Trophoblast cell (in vitro differentiated cells and primary cell): ENCODE measurements around the gene QRFP.

ENCODE experiments used
- DNase-seq, 2 donors: peaks; one replicate each; pipeline ENCODE4 v3.0.0-alpha.2; 2016
- H2AFZ ChIP-seq: 2 replicates; pipeline ENCODE4 v1.6.1; 2013; ENCODE audit warnings: low read length, moderate library complexity, mild to moderate bottlenecking; ENCODE audit not compliant: insufficient read depth, poor library complexity
- H2AK5ac ChIP-seq: 2 replicates; pipeline ENCODE4 v1.6.1; 2013; ENCODE audit warnings: mild to moderate bottlenecking, low read length
- H2BK120ac ChIP-seq: 2 replicates; pipeline ENCODE4 v1.6.1; 2013; ENCODE audit warnings: low read length, mild to moderate bottlenecking, moderate library complexity; ENCODE audit not compliant: insufficient read depth, poor library complexity
- H2BK12ac ChIP-seq: 2 replicates; pipeline ENCODE4 v1.6.1; 2013; ENCODE audit warnings: mild to moderate bottlenecking, low read length, moderate library complexity
- H2BK5ac ChIP-seq: 2 replicates; pipeline ENCODE4 v1.6.1; 2013; ENCODE audit warnings: low read length, low read depth, moderate library complexity, mild to moderate bottlenecking; ENCODE audit not compliant: poor library complexity
- H3K14ac ChIP-seq: 2 replicates; pipeline ENCODE4 v1.6.1; 2013; ENCODE audit warnings: mild to moderate bottlenecking, low read length
- H3K18ac ChIP-seq: 2 replicates; pipeline ENCODE4 v1.6.1; 2013; ENCODE audit warnings: mild to moderate bottlenecking, low read length
- H3K23ac ChIP-seq: 2 replicates; pipeline ENCODE4 v1.6.1; 2013; ENCODE audit warnings: low read length
- H3K27ac ChIP-seq: 2 replicates; pipeline ENCODE4 v1.5.1; 2013; ENCODE audit warnings: low read depth, mild to moderate bottlenecking, inconsistent platforms, low read length, moderate library complexity
- H3K27me3 ChIP-seq: 2 replicates; pipeline ENCODE4 v1.6.1; 2013; ENCODE audit warnings: inconsistent platforms, mild to moderate bottlenecking, low read length, moderate library complexity; ENCODE audit not compliant: insufficient read depth
- H3K36me3 ChIP-seq, 2 experiments: 1 replicate in 1 of 2; 2 replicates in 1 of 2; pipeline ENCODE4 v1.6.1; 2013; ENCODE audit warnings: low read length in 2 of 2, mild to moderate bottlenecking in 2 of 2, moderate library complexity in 1 of 2; ENCODE audit not compliant: insufficient read depth in 2 of 2, control insufficient read depth in 1 of 2
- H3K4ac ChIP-seq: 2 replicates; pipeline ENCODE4 v1.6.1; 2013; ENCODE audit warnings: low read depth, mild to moderate bottlenecking, low read length, moderate library complexity
- H3K4me1 ChIP-seq, 2 experiments: 1 replicate in 1 of 2; 2 replicates in 1 of 2; pipeline ENCODE4 v1.6.1; 2013; ENCODE audit warnings: low read length in 2 of 2, mild to moderate bottlenecking in 2 of 2, moderate library complexity in 1 of 2; ENCODE audit not compliant: insufficient read depth in 2 of 2, control insufficient read depth in 1 of 2
- H3K4me2 ChIP-seq: 2 replicates; pipeline ENCODE4 v1.6.1; 2013; ENCODE audit warnings: inconsistent platforms, mild to moderate bottlenecking, low read length, moderate library complexity
- H3K4me3 ChIP-seq: 2 replicates; pipeline ENCODE4 v1.5.1; 2013; ENCODE audit warnings: mild to moderate bottlenecking, low read depth, low read length, inconsistent platforms
- H3K79me1 ChIP-seq: one replicate; pipeline ENCODE4 v1.6.1; 2013; ENCODE audit warnings: low read length
- H3K79me2 ChIP-seq: 2 replicates; pipeline ENCODE4 v1.6.1; 2013; ENCODE audit warnings: low read length, mild to moderate bottlenecking; ENCODE audit not compliant: control insufficient read depth, insufficient read depth, poor library complexity
- H3K9ac ChIP-seq: 2 replicates; pipeline ENCODE4 v1.6.1; 2013; ENCODE audit warnings: mild to moderate bottlenecking, low read length
- H3K9me3 ChIP-seq: 2 replicates; pipeline ENCODE4 v1.6.1; 2013; ENCODE audit warnings: low read depth, mild to moderate bottlenecking, control low read depth, inconsistent platforms, low read length; ENCODE audit not compliant: insufficient read depth
- H4K12ac ChIP-seq: 2 replicates; pipeline ENCODE4 v1.6.1; 2013; ENCODE audit warnings: low read depth, mild to moderate bottlenecking, low read length, moderate library complexity
- H4K8ac ChIP-seq: 2 replicates; pipeline ENCODE4 v1.6.1; 2013; ENCODE audit warnings: low read depth, mild to moderate bottlenecking, low read length, moderate library complexity
- H4K91ac ChIP-seq: one replicate; pipeline ENCODE4 v1.6.1; 2013; ENCODE audit warnings: low read depth, mild to moderate bottlenecking, low read length, moderate library complexity
- WGBS: extraction: QIAGEN DNeasy Blood & Tissue Kit; methylation state at CpG from one replicate; pipeline ENCODE4 v1.1.7; 2013; ENCODE audit warnings: missing lambda C conversion rate; ENCODE audit not compliant: insufficient read length, insufficient coverage; ENCODE audit errors: extremely low coverage; 5-methylcytosine and 5-hydroxymethylcytosine counted together

The QRFP gene

DNA sequence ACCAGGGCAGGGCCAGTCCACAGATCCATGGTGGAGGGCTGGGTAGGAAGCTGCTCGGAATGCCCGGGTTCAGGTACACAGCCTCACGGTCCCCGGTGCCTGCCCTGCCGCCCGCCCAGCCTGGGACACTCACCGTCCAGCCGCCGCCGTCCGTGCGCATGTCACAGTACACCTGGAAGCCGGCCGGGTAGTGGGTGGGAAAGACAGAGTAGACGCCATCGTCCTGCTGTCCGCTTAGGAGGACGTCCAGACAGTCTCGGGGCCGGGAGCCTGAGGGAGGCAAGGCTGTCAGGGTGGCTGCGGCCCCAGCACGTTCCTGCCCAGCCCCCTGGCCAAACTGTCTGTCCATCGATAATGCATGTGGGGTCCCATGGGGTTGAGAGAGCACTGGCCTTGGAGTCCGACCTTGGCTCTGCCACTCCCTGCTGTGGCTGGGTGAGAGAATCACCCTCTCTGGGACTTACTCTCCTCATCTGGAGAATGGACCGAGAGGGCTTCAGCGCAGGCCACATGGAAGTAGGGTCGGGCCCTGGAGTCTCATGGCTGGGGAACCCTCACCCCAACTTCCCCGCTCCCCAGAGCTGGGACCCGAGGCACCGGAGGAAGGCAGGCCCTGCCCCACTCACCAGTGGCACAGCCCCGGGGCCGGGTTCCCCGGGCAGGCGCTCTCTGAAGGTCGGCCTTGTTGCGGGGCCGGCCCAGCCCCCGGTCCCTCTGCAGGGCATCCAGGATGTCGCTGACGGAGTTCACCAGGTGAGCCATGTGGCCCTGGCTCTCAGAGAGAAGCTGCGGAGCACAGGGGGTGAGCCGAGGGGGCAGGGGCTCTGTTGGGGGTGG lies 27.2 kb upstream of the QRFP start:
- no CpG with 5 or more reads among the region's 42 CpGs for WGBS
- Histone ChIP-seq H3K27ac (no peak overlapping the region), H2AFZ (no peak overlapping the region)

DNA sequence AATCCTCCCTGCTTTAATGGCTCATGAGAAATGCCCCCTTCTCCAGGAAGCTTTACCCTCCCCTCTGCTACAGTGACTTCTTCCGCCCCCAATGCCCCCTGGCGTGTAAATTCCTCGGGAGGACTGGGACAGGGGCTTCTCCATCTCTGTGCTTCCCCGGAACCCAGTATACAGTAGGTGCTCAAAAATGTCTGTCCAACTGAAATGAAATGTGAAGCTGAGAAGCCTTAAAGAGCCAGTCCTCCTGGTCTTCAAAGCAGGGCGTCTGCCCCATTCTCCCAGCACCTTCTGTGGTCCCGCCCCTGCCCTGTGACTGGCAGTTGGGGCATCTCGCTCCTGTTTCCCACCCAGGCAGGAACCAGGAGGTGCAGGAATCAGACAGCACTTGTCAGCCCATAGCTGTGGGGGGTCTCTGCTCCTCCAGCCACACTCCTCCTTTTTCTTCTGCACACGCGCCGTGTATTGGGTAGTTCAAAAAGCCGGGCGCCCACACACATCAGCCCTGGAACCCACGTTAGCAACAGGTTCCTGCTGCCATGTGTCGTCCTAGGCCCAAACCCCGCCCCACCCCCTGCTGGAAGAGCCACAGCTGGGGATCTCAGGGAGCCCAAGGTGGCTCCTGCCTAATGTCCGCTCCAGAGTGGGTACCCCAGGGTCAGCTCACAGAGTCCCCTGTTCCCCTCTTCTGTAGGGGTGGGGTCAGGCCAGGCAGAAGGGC lies 26.4 kb upstream of the QRFP start:
- no peak overlapping the region for H3K9ac ChIP-seq
- no peak overlapping the region for H2BK120ac ChIP-seq

More for the DNA sequence above, 27.2 kb upstream of the QRFP start:
- H2BK120ac ChIP-seq: no peak overlapping the region
- no peaks in the 10 kb centered on the region for H3K79me2 ChIP-seq
- H3K36me3 ChIP-seq: no peaks in the 10 kb centered on the region
- H3K4me1 ChIP-seq: no peaks in the 10 kb centered on the region
- no peak overlapping the region for H2BK5ac ChIP-seq
- DNase-seq: no peak
- no peaks in the 10 kb centered on the region for H3K79me1 ChIP-seq
- no peak overlapping the region for H3K18ac ChIP-seq
- H3K4me3 ChIP-seq: no peak overlapping the region
- H3K23ac ChIP-seq: no peak overlapping the region
- H3K14ac ChIP-seq: no peak overlapping the region
- no peak overlapping the region for H3K4me2 ChIP-seq
- H2BK12ac ChIP-seq: no peak overlapping the region
- no peak overlapping the region for H4K8ac ChIP-seq
- H3K9ac ChIP-seq: no peak overlapping the region
- H4K12ac ChIP-seq: no peak overlapping the region
- no peak overlapping the region for H4K91ac ChIP-seq
- H3K9me3 ChIP-seq: no peaks in the 10 kb centered on the region
- H2AK5ac ChIP-seq: no peak overlapping the region
- no peaks in the 10 kb centered on the region for H3K27me3 ChIP-seq
- no peak overlapping the region for H3K4ac ChIP-seq

DNA sequence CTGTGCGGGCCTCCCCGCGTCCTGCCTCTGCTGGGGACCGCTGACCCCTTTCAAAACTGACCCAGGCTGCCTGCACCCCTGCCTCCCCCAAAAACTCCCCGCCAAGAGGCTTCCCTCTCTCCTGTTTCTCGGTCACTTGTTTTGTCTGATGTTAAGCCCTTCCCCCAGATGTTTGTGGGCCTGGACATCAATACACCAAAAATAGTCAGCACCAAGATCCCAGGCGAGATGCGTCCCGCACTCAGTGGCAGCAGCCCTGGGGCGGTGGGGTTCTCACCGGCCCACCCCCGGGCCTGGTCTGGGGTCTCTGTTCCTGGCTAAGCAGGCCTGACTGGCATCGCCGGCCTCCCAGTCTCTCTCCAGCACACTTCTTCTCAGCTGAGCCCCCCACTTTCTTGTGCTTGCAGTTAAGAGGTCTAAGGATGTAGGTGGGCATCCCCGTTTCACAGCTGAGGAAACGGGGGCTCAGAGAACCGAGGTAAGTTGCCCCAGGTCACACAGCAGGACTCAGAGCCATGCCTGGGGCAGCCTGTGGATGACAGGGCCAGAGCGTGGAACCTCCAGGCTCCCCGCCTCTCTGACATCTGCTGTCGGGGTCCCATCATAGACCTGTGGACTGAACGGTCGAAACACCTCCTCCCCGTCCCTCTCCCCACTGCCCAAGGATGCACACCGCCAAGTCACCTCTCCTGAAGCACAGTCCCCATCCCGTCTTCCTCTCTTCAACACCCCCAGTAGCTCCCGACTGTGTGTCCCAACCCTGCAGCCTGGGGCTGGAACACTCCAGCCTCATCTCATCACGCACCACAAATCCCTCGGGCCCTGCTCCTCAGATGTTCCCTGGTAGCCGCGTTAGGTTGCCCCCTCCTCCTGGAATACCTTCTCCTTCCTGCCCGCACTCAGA lies 25.6 kb upstream of the QRFP start:
- Histone ChIP-seq H3K4me2 (no peak overlapping the region), H3K4me1 (peaks cover 0 to 3% of the 10 kb centered on the region in 2 experiments), H3K36me3 (no peaks in the 10 kb centered on the region), H2BK120ac (no peak overlapping the region), H3K79me2 (no peaks in the 10 kb centered on the region), H3K79me1 (no peaks in the 10 kb centered on the region), H3K9me3 (no peaks in the 10 kb centered on the region), H3K18ac (no peak overlapping the region), H4K12ac (no peak overlapping the region), H2BK5ac (no peak overlapping the region), H3K27ac (no peak overlapping the region), H2AFZ (no peak overlapping the region), H3K27me3 (no peaks in the 10 kb centered on the region), H4K8ac (no peak overlapping the region), H2AK5ac (no peak overlapping the region), H3K4me3 (no peak overlapping the region), H4K91ac (no peak overlapping the region), H3K9ac (no peak overlapping the region), H2BK12ac (no peak overlapping the region), H3K4ac (no peak overlapping the region), H3K14ac (no peak overlapping the region), H3K23ac (no peak overlapping the region)
- no CpG with 5 or more reads among the region's 31 CpGs for WGBS
- DNase-seq: no peak

More for the DNA sequence above, 26.4 kb upstream of the QRFP start:
- no peaks in the 10 kb centered on the region for H3K79me2 ChIP-seq
- H3K4me2 ChIP-seq: no peak overlapping the region
- H4K91ac ChIP-seq: no peak overlapping the region
- H4K12ac ChIP-seq: no peak overlapping the region
- DNase-seq: no peak
- H2BK12ac ChIP-seq: no peak overlapping the region
- no peak overlapping the region for H3K14ac ChIP-seq
- peaks cover 0 to 3% of the 10 kb centered on the region in 2 experiments for H3K4me1 ChIP-seq
- no peak overlapping the region for H2AFZ ChIP-seq
- H3K36me3 ChIP-seq: no peaks in the 10 kb centered on the region
- H3K4ac ChIP-seq: no peak overlapping the region
- H3K79me1 ChIP-seq: no peaks in the 10 kb centered on the region
- no peak overlapping the region for H3K27ac ChIP-seq
- H3K27me3 ChIP-seq: no peaks in the 10 kb centered on the region
- H3K4me3 ChIP-seq: no peak overlapping the region
- no peak overlapping the region for H4K8ac ChIP-seq
- H3K23ac ChIP-seq: no peak overlapping the region
- WGBS: no CpG with 5 or more reads among the region's 16 CpGs
- no peaks in the 10 kb centered on the region for H3K9me3 ChIP-seq
- no peak overlapping the region for H2AK5ac ChIP-seq
- H2BK5ac ChIP-seq: no peak overlapping the region
- H3K18ac ChIP-seq: no peak overlapping the region

GRCh38 chr9:130921300-130921988 lies 24.8 kb upstream of the QRFP start:
- no peak overlapping the region for H3K27ac ChIP-seq
- H3K4ac ChIP-seq: no peak overlapping the region
- H4K12ac ChIP-seq: no peak overlapping the region
- H3K23ac ChIP-seq: no peak overlapping the region
- WGBS: no CpG with 5 or more reads among the region's 29 CpGs
- no peak overlapping the region for H2AK5ac ChIP-seq
- H3K9ac ChIP-seq: no peak overlapping the region
- H4K8ac ChIP-seq: no peak overlapping the region
- H2BK5ac ChIP-seq: no peak overlapping the region
- H2BK120ac ChIP-seq: no peak overlapping the region
- no peak overlapping the region for H2BK12ac ChIP-seq
- H2AFZ ChIP-seq: no peak overlapping the region
- no peak overlapping the region for H3K4me3 ChIP-seq
- no peak overlapping the region for H3K4me2 ChIP-seq
- H3K4me1 ChIP-seq: peaks cover 0 to 3% of the 10 kb centered on the region in 2 experiments
- H3K18ac ChIP-seq: no peak overlapping the region
- no peak for DNase-seq
- H3K36me3 ChIP-seq: no peaks in the 10 kb centered on the region
- no peaks in the 10 kb centered on the region for H3K27me3 ChIP-seq
- no peaks in the 10 kb centered on the region for H3K9me3 ChIP-seq
- H3K79me1 ChIP-seq: no peaks in the 10 kb centered on the region
- H4K91ac ChIP-seq: no peak overlapping the region
- H3K14ac ChIP-seq: no peak overlapping the region
- no peaks in the 10 kb centered on the region for H3K79me2 ChIP-seq
